ENCODE data around the gene TGM4. TPM values are rescaled to one million over a fixed set of nuclear protein-coding genes. Genes with fewer than 3 reads are reported as not detected.
"Not testable (repeated sequence)": the region's sequence is repeated elsewhere in the genome, so short reads cannot be mapped to it uniquely, and the experiment has no call there.

The TGM4 gene
- total RNA-seq, 2 donors from 2014 or later = not detected

GRCh38 chr3:44924457-44925084 is 50.2 kb downstream of the TGM4 start:
- Mint-ChIP-seq H3K27ac (no peak overlapping the region), H3K9me3 (no peaks in the 10 kb centered on the region), H3K36me3 (no peaks in the 10 kb centered on the region)
- DNase-seq (ENCODE audit: low spot score in 2 of 2) = no peak
- no peak for ATAC-seq

GRCh38 chr3:44926172-44926571 is 51.8 kb downstream of the TGM4 start:
- Mint-ChIP-seq H3K36me3 (no peaks in the 10 kb centered on the region), H3K9me3 (no peaks in the 10 kb centered on the region), H3K27ac (peak overlapping the region in 1 of 2 donors; percentile 17)
- DNase-seq (ENCODE audit: low spot score in 2 of 2) (no peak), ATAC-seq (no peak)

DNA sequence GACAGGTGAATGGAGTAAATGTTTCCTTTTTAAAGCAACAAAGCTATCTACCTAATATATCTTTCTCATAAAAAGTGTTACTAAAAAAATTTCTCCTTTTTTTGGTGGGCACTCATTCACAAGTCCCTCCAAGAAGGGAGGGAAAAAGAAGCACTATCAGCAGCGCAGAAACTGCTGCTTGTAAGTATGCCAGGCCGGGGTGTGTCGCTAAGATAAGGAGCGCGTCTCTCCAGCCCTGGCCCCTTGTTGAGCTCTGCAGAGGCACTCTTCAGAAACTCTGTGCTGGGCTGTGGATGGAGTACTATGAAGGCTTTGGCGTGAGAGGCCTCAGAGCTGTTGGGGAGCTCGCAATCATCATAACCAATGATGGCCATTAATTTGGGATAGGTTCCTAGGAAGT is 52.5 kb downstream of the TGM4 start:
- H3K36me3 Mint-ChIP-seq = no peaks in the 10 kb centered on the region
- no peak for DNase-seq (ENCODE audit: low spot score in 2 of 2)
- no peaks in the 10 kb centered on the region for H3K9me3 Mint-ChIP-seq
- ATAC-seq = no peak
- peak overlapping the region in 1 of 2 donors; percentile 11 for H3K27ac Mint-ChIP-seq

DNA sequence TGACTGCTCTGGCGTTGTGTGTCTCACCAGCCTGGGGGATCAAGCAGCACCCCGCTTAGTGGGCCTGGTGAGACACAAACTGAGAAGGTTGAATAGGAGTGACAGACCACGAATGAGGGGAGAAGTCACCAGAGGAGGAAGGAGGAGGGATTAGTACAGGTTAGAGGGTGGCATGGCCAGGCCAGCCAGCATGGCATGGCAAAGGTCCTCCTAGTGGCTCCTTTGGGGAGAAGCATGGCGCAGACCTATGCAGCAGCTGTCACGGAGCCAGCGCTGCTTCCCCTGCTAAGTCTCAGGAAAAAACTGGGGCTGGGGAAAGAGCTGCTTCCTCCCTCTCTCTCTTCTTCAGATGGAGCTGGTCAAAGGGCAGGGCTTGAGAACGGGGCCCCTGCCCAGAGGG is 53.0 kb downstream of the TGM4 start:
- DNase-seq (ENCODE audit: low spot score in 2 of 2) = no peak
- peak overlapping the region in 1 of 2 donors; percentile 11 for H3K27ac Mint-ChIP-seq
- H3K36me3 Mint-ChIP-seq = no peaks in the 10 kb centered on the region
- H3K9me3 Mint-ChIP-seq = no peaks in the 10 kb centered on the region
- ATAC-seq = no peak

DNA sequence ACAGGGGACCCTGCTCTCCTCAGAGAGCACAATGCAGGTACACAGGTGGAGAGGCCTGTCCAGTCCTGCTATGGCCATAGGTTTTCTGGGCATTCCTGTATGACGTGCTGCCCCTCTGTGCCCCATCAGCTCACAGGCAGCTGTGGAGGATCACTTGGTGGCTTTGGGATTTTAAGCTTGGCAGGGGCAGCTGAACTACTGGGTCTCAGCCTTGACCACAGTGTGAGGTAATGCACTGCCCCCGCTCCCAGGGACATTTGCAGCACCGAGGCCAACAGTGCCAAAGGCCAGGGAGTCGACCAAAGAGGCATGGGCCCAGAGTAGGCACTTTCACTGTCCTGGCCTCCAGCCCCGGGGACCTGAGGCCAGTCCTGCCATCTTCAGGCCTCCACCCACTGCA is 55.4 kb downstream of the TGM4 start:
- H3K36me3 Mint-ChIP-seq = peaks cover 6 to 7% of the 10 kb centered on the region in 2 donors
- peak overlapping the region in 1 of 2 donors; percentile 42 for H3K27ac Mint-ChIP-seq
- DNase-seq (ENCODE audit: low spot score in 2 of 2) (no peak), ATAC-seq (no peak)
- no peaks in the 10 kb centered on the region for H3K9me3 Mint-ChIP-seq

- Mint-ChIP-seq H3K27ac (no peak overlapping the region), H3K36me3 (peaks cover 6 to 7% of the 10 kb centered on the region in 2 donors), H3K9me3 (no peaks in the 10 kb centered on the region)
- ATAC-seq = no peak
- DNase-seq (ENCODE audit: low spot score in 2 of 2) = no peak
Observed at GRCh38 chr3:44930911-44931310, 56.5 kb downstream of the TGM4 start.

GRCh38 chr3:44931791-44932190 is 57.4 kb downstream of the TGM4 start:
- Mint-ChIP-seq H3K27ac (no peak overlapping the region), H3K9me3 (no peaks in the 10 kb centered on the region), H3K36me3 (peaks cover 6 to 7% of the 10 kb centered on the region in 2 donors)
- no peak for ATAC-seq
- no peak for DNase-seq (ENCODE audit: low spot score in 2 of 2)

DNA sequence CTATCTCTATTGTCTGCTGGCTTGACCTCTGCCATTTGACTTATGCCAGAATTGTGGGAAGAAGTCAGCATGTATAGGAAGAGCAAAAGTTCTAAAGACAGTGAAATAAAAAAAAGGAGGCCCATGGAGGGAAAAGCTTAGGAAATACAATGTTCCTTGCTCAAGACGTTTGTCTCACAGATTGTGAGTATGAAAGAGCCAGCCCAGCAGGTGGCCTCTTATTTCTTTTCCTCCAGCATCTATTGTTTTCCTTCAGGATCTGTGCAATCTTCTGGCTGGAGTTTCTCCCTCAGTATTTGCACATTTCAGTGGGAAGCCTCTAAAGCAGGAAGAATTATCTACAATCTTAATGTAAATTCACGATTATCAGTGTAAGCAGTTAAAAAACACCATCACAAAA is 57.9 kb downstream of the TGM4 start:
- no peak overlapping the region for H3K27ac Mint-ChIP-seq
- no peaks in the 10 kb centered on the region for H3K9me3 Mint-ChIP-seq
- DNase-seq (ENCODE audit: low spot score in 2 of 2) (no peak), ATAC-seq (no peak)
- H3K36me3 Mint-ChIP-seq = peaks cover 6 to 7% of the 10 kb centered on the region in 2 donors

DNA sequence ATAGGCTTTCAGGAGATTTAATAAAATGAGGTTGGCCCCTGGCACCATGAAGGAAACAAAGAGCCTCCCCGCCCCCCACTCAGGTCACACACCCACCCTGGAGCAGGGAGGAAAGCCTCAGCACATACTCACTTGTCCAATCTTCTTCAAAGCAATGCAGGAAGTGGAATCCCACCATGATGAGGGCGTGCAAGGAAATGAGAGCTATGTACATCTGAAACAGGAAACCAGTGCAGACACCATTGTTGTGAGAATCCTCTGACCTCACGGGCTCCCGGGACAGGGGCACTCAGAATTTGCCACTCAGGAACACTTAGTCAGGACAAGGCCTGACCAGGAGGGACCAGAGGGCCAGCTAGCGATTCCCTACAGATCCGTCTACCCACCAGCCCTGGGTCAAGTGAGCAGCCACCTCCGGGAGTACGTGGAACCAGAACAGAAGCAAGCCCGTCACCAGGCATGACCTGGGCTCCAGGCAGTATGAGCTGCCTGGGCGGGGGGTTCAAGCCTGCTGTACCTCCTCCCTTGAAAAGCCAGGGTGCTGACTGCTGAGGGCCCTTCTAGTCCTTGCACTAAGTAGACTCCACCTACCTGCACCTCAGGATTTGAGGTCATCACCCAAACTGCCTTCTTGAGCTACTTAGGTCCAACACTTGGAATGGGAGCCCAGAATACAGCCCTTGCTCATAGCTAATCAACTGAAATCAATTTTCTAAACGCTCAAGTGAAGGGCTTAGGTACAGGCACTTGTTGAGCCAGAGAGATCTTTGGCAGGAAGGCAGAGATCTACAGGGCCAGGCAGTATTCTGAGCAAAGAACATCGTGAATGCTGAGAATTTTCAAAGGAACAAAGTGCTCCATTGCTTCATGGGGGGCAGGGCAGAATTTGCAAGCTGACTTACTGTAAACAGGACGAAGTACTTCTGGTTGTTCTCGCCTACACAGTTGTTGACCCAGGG is 58.9 kb downstream of the TGM4 start:
- Mint-ChIP-seq H3K9me3 (no peaks in the 10 kb centered on the region), H3K27ac (no peak overlapping the region), H3K36me3 (peaks cover 6 to 7% of the 10 kb centered on the region in 2 donors)
- no peak for DNase-seq (ENCODE audit: low spot score in 2 of 2)
- ATAC-seq = no peak

DNA sequence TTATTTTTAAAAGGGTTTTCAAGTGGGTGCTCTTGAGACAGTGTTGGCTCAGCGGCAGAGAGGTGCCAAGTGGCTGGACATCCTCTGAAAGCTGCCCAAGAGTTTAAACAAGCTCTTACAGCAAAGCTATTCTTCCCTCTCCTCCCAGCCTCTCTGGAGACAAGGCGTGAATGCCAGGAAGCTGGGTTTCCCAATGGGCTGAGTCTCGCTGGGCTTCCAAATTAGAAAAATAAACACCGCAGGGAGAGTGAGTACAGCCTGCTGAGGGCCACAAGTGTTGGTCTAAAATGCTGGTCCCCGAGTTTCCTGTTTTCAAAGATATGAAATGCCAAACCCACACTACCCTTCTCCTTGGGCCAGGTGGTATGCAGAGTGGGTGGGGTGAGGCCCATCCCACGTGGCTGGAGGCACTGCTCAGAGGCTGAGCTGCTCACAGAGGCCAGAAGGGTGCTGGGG is 65.2 kb downstream of the TGM4 start:
- no peaks in the 10 kb centered on the region for H3K9me3 Mint-ChIP-seq

GRCh38 chr3:44942202-44942921 is 68.0 kb downstream of the TGM4 start:
- DNase-seq (ENCODE audit: low spot score in 2 of 2) (no peak), ATAC-seq (no peak)
- peaks cover 0 to 9% of the 10 kb centered on the region in 2 donors for H3K36me3 Mint-ChIP-seq
- H3K27ac Mint-ChIP-seq = no peak overlapping the region
- no peaks in the 10 kb centered on the region for H3K9me3 Mint-ChIP-seq

More for the DNA sequence above, 65.2 kb downstream of the TGM4 start:
- DNase-seq (ENCODE audit: low spot score in 2 of 2) = no peak
- Mint-ChIP-seq H3K36me3 (peaks cover 0 to 9% of the 10 kb centered on the region in 2 donors), H3K27ac (no peak overlapping the region)
- ATAC-seq = no peak

- ATAC-seq (no peak), DNase-seq (ENCODE audit: low spot score in 2 of 2) (no peak)
- Mint-ChIP-seq H3K36me3 (no peaks in the 10 kb centered on the region), H3K9me3 (no peaks in the 10 kb centered on the region), H3K27ac (peak overlapping the region in 1 of 2 donors; percentile 79)
Observed at GRCh38 chr3:44948239-44948638, 73.8 kb downstream of the TGM4 start.

GRCh38 chr3:44949770-44950169 is 75.4 kb downstream of the TGM4 start:
- ATAC-seq; H3K27ac Mint-ChIP-seq; H3K9me3 Mint-ChIP-seq; DNase-seq (ENCODE audit: low spot score in 2 of 2); H3K36me3 Mint-ChIP-seq: not testable (repeated sequence)

- H3K9me3 Mint-ChIP-seq = no peaks in the 10 kb centered on the region
- ATAC-seq (no peak), DNase-seq (ENCODE audit: low spot score in 2 of 2) (no peak)
- H3K36me3 Mint-ChIP-seq = no peaks in the 10 kb centered on the region
- H3K27ac Mint-ChIP-seq = no peak overlapping the region
Observed at GRCh38 chr3:44950275-44950734, 75.9 kb downstream of the TGM4 start.

GRCh38 chr3:44952689-44953088 is 78.3 kb downstream of the TGM4 start:
- H3K36me3 Mint-ChIP-seq = peaks cover 0 to 5% of the 10 kb centered on the region in 2 donors
- H3K27ac Mint-ChIP-seq = peak overlapping the region in 1 of 2 donors; percentile 8
- ATAC-seq (no peak), DNase-seq (ENCODE audit: low spot score in 2 of 2) (no peak)
- H3K9me3 Mint-ChIP-seq = no peaks in the 10 kb centered on the region

DNA sequence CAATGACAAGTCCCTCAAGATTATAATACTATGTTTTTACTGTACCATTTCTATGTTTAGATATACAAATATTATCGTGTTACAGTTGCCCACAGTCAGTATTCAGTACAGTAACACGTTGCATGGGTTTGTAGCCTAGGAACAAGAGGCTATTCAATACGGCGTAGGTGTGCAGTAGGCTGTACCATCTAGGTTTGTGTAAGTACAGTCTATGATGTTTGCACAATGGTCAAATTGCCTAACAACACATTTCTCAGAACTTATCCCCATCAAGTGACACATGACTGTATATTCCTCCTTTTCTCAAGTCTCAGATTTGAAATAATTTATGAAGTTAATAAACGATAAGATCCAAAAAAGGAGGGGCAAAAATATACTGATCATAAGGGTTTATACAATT is 79.9 kb downstream of the TGM4 start:
- H3K9me3 Mint-ChIP-seq = no peaks in the 10 kb centered on the region
- DNase-seq (ENCODE audit: low spot score in 2 of 2) (no peak), ATAC-seq (no peak)
- peaks cover 0 to 5% of the 10 kb centered on the region in 2 donors for H3K36me3 Mint-ChIP-seq
- no peak overlapping the region for H3K27ac Mint-ChIP-seq

GRCh38 chr3:44954962-44955361 is 80.6 kb downstream of the TGM4 start:
- no peaks in the 10 kb centered on the region for H3K9me3 Mint-ChIP-seq
- H3K36me3 Mint-ChIP-seq = peaks cover 0 to 5% of the 10 kb centered on the region in 2 donors
- peak overlapping the region in 1 of 2 donors; percentile 5 for H3K27ac Mint-ChIP-seq
- no peak for ATAC-seq
- DNase-seq (ENCODE audit: low spot score in 2 of 2) = no peak
